Right cardiac atrium (tissue), 5 donors: ENCODE data around the gene PLEKHG1. TPM values are rescaled to one million over a fixed set of nuclear protein-coding genes. Genes with fewer than 3 reads are reported as not detected.

ENCODE experiments used
- ATAC-seq, 2 donors: fragments of 200-7000 bp; cut with Tn5 transposase; one replicate each; pipeline versions ENCODE4 v1.8.0 to v1.9.1; 2020; ENCODE audit warnings: moderate library complexity in 2 of 2, mild to moderate bottlenecking in 1 of 2
- DNase-seq, 3 donors: peaks; one replicate each; pipeline ENCODE4 v3.0.0-alpha.2; 2020
- H3K27ac ChIP-seq: one replicate; pipeline ENCODE4 v1.5.1; 2013; ENCODE audit warnings: mild to moderate bottlenecking, low read length, control low read depth, moderate library complexity
- H3K27me3 ChIP-seq: one replicate; pipeline ENCODE4 v1.6.1; 2013; ENCODE audit not compliant: control insufficient read depth, insufficient read depth
- H3K4me1 ChIP-seq: one replicate; pipeline ENCODE4 v1.6.1; 2013; ENCODE audit warnings: low read length; ENCODE audit not compliant: control insufficient read depth, insufficient read depth
- H3K4me3 ChIP-seq: one replicate; pipeline ENCODE4 v1.5.1; 2013; ENCODE audit warnings: low read length, control low read depth
- H3K9me3 ChIP-seq: one replicate; pipeline ENCODE4 v1.6.1; 2013; ENCODE audit warnings: low read length; ENCODE audit not compliant: control insufficient read depth
- WGBS: extraction: QIAGEN DNeasy Blood & Tissue Kit; methylation state at CpG from one replicate; pipeline ENCODE4 v1.1.7; 2013; 5-methylcytosine and 5-hydroxymethylcytosine counted together
- intact Hi-C, 4 donors: fragments of 100-400 bp; cut with DNase I; formaldehyde crosslinking; loops; one replicate each; pipeline versions ENCODE4 v1.11.0 to v1.14.0; 2022 to 2023
- polyA plus RNA-seq: library from polyadenylated mRNA; stranded (reverse); fragments of 200-250 nt; gene quantifications from one replicate; pipeline ENCODE4 v1.2.3, GENCODE V29; 2013
- total RNA-seq, 4 donors: library from RNA; stranded (reverse); fragmentation: NEBNext Ultra II Directional; extraction: Animal tissue kit (Norgen Biotek cat#: 25700); gene quantifications; one replicate each; pipeline ENCODE4 v1.2.1, GENCODE V29; 2021
- donor health status: healthy with polysubstance abuse.
- donor health status: DM: no; HTN: yes; CAD: no.
- donor health status: DM: no; HTN: no; CAD: no.
- donor health status: DM: no; HTN: yes; CAD: no; lungs with severe emphysema.
- donor health status: DM: yes; HTN: yes; CAD: no.

Gene PLEKHG1
- total and polyA plus RNA-seq, 5 donors: 2.2 to 17.6 (median 7.1) TPM

DNA sequence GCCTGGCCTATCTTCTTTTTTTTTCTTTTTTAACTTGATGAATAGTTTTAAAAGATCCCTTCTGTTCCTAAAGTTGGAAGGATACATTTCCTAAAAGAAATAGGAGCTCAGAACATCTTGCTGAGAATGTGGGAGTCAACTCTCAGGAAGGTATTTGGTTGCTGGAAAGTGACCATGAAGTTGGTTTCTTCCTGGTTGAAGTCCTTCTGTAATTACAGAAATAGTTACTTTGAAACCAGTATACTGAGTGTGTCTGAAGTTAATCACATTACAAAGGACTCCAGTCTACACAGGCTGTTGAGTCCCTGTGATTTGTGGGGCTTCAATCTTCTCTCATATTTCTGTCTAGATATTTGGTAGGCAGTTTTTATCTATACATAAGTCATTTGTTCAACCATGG is 9.8 kb upstream of the PLEKHG1 start:
- Histone ChIP-seq H3K27ac (no peak overlapping the region), H3K27me3 (no peaks in the 10 kb centered on the region), H3K4me3 (no peak overlapping the region), H3K9me3 (no peaks in the 10 kb centered on the region), H3K4me1 (no peaks in the 10 kb centered on the region)
- intact Hi-C loops: no loop called here
- no peak for DNase-seq
- ATAC-seq: no peak

DNA sequence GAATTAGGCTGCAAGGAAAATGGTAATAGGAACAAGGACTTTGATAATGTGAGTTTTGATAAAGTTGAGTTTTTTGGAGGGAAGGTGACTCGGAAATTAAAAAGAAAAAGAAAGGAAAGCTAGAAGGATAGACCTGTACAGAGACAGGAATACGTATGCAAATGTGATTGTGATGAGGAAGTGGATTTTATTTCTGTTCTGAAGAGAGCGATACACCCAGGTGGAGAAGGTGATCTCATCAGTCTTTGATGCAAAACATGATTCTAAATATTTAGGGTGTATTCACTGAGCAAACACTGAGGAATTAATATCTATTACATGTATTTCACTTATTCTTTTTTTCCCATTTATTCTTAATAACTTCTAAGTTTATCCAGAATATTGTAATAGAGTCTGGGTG is 9.2 kb upstream of the PLEKHG1 start:
- H3K4me1 ChIP-seq: no peaks in the 10 kb centered on the region
- DNase-seq (no peak), ATAC-seq (no peak)
- H3K9me3 ChIP-seq: no peaks in the 10 kb centered on the region
- intact Hi-C loops: no loop called here
- 95% methylated on average over 3 of the region's 3 CpGs for WGBS
- no peak overlapping the region for H3K27ac ChIP-seq
- H3K4me3 ChIP-seq: no peak overlapping the region
- H3K27me3 ChIP-seq: no peaks in the 10 kb centered on the region

DNA sequence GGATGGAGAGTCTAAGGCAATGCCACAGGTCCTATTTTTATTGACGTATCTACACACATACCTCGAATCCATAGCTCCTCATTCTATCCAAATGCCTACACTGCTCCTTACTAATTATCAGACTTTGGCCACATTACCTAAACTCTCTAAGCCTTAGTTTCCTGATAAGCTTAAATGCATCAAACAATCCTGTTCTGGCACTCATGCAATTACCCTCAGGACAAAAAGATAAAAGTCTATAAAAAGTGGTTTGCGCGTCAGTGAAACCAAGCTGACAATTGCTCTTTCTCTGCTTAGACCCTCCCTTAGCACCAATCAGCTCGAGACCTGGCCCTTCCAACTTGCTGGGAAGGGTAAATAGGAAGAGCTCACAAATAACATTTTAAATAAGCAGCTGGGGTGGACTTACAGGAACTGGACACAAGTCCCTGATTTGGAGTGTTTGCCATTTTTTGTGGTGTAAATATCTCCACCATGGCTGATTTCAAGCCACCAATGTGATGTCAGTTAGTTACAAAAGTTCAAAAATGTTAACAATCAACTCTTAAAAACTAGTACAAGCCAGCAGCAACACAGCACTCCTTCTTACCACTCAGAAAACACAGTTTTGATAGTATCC is 7.2 kb upstream of the PLEKHG1 start:
- H3K4me1 ChIP-seq: no peaks in the 10 kb centered on the region
- 65% methylated on average over 5 of the region's 5 CpGs for WGBS
- H3K27me3 ChIP-seq: no peaks in the 10 kb centered on the region
- DNase-seq (no peak), ATAC-seq (no peak)
- no peaks in the 10 kb centered on the region for H3K9me3 ChIP-seq
- intact Hi-C loops: no loop called here
- no peak overlapping the region for H3K27ac ChIP-seq
- H3K4me3 ChIP-seq: no peak overlapping the region

DNA sequence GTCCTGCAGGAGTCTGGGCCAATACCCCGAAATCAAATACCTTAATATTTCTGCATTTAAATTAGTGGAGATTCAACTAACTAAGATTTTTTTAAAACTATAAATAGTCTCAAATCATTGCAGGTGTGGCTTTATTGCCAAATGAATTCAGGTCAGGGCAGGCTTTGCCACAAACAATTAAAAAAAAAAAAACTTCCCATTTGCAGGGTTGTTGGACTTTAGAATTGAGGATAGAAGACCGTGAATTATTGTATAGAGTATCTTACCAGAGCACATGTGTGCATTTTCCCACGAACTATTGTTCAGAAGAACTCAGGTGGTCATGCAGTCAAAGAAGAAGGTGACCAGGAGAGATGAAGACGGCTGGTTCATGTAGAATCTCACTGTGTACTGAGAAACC is 6.6 kb upstream of the PLEKHG1 start:
- Histone ChIP-seq H3K27ac (no peak overlapping the region), H3K27me3 (no peaks in the 10 kb centered on the region), H3K4me1 (no peaks in the 10 kb centered on the region), H3K4me3 (no peak overlapping the region), H3K9me3 (no peaks in the 10 kb centered on the region)
- DNase-seq (no peak), ATAC-seq (no peak)
- intact Hi-C loops: no loop called here
- WGBS: 95% methylated on average over 4 of the region's 4 CpGs

DNA sequence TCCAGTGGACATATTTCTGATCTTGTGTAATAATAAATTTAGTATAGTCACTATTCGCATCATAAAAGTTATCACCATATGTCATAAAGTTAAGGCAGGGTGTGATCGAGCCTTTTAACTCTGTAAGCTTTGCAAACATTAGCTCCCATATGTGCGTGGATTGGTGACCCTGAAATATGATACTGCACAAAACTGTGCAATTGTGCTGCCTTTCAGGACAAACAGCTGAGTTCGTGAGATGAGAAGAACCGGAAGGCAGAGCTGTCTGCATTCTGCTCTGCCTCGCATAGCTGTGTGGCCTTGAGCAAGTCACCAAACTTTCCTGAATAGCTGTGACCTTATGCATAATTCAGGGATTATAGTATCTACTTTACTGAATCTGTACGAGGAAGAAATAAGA is 3.2 kb upstream of the PLEKHG1 start:
- H3K4me3 ChIP-seq: no peak overlapping the region
- no peak overlapping the region for H3K27ac ChIP-seq
- WGBS: 92% methylated on average over 7 of the region's 7 CpGs
- ATAC-seq (no peak), DNase-seq (no peak)
- no peaks in the 10 kb centered on the region for H3K9me3 ChIP-seq
- no peaks in the 10 kb centered on the region for H3K27me3 ChIP-seq
- no peaks in the 10 kb centered on the region for H3K4me1 ChIP-seq
- intact Hi-C loops: loop anchor here in 1 of 4 donors (5.0 kb wide), 1 partner anchor 221 kb away; no protein-coding TSS in a partner anchor

DNA sequence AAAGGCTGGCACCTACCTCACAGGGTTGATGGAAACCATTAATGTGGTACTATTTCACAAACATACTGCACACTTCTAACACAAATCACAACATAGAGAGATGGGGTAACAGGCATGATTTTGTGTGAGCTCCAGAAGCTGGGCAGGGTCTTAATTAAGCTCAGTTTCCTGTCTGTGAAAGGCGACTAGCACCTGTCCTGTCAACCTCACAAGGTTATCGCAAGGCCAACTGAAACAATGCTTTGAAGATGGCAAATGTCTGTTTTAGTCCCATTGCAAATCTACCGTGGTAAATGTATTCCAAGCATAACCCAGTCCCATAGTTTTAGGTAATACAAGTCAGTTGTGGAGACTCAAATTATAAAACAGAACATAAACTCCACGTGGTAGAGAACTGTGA is 1.3 kb upstream of the PLEKHG1 start:
- no peaks in the 10 kb centered on the region for H3K4me1 ChIP-seq
- intact Hi-C loops: loop anchor here in 1 of 4 donors (5.0 kb wide), 1 partner anchor 219 kb away; no protein-coding TSS in a partner anchor
- no peaks in the 10 kb centered on the region for H3K9me3 ChIP-seq
- WGBS: 83% methylated on average over 4 of the region's 4 CpGs
- no peak overlapping the region for H3K27ac ChIP-seq
- DNase-seq (no peak), ATAC-seq (no peak)
- H3K27me3 ChIP-seq: no peaks in the 10 kb centered on the region
- no peak overlapping the region for H3K4me3 ChIP-seq

DNA sequence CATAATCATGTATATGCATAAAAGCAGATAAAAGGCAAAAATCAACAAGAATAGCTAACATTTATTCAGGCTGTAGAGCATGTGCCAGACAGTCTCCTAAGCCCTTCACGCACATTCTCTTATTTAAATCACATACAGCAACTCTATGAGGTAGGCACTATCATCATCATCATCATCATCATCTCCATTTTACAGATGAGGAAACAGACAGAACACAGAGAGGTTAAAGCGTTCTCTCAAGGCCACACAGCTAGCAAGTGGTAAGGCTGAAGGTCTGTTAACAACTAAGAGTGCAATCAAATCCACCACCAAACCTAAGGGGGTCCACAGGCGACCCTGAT is 857 bp upstream of the PLEKHG1 start:
- WGBS: 86% methylated on average over 3 of the region's 3 CpGs

DNA sequence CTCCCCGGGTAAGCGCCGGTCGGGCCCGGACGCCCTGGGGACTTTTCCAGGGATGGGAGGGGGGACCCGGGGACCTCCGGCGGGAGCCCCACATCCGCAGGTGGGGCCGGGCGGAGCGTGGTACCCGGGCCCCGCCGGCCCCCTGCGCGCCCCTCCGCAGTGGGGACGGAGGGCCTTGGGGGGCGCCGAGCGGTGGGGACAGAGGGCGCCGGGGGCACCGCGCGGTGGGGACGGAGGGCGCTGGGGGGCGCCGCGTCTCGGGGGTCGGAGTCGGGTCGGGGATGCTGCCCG is 270 bp downstream of the PLEKHG1 start:
- ATAC-seq: peak in 1 of 2 donors; percentile 28
- H3K9me3 ChIP-seq: no peaks in the 10 kb centered on the region
- H3K27ac ChIP-seq: peak overlapping the region; percentile 32
- WGBS: 1% methylated on average over 38 of the region's 38 CpGs
- intact Hi-C loops: loop anchor here in 2 of 4 donors (2.0 to 10.0 kb wide), 2 partner anchors 175 to 181 kb away; no protein-coding TSS in a partner anchor
- H3K4me3 ChIP-seq: peak overlapping the region; percentile 72
- no peak for DNase-seq
- no peaks in the 10 kb centered on the region for H3K4me1 ChIP-seq
- H3K27me3 ChIP-seq: no peaks in the 10 kb centered on the region

More for the DNA sequence above, 857 bp upstream of the PLEKHG1 start:
- no peak overlapping the region for H3K27ac ChIP-seq
- H3K4me3 ChIP-seq: no peak overlapping the region
- H3K9me3 ChIP-seq: no peaks in the 10 kb centered on the region
- ATAC-seq: no peak
- no peaks in the 10 kb centered on the region for H3K27me3 ChIP-seq
- no peak for DNase-seq
- intact Hi-C loops: loop anchor here in 1 of 4 donors (5.0 kb wide), 1 partner anchor 218 kb away; no protein-coding TSS in a partner anchor
- H3K4me1 ChIP-seq: no peaks in the 10 kb centered on the region

DNA sequence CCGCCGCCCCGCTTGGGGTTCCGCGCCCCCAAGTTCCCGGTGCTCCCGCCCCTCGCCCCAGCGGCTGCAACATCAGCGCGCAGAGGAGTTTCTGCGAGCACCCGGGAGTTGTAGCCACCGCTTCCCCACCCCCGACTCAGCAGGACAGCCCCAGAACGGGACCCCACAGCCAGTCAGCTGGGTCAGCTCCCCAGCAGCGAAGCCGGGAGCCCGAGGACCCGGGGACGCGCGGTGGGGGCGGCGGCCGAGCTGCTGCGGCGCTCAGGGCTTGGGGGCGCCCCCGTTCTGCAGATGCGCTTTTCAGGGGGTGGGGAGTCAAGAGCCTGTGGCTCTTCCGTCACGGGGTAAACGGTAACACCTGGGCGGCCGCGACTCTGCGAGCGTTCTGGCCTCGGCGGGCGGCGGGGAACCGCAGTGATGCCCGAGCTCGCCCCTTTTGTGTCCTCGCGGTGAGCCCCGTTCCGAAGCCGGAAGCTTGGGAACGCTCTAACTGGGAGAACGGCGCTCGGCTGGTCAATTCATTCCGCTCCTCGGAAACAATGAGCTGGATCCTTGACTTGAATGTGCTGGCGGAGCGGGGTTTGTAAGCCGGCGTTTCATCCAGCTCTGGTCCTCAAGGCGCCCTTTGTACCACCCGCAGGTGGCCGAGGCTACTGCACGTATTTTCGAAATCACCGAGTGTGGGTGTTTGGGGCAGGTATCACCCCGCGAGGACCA is 774 bp downstream of the PLEKHG1 start:
- ATAC-seq (peak; percentile 69 to 86), DNase-seq (peak; percentile 75 to 83 (median 77))
- Histone ChIP-seq H3K4me3 (peak overlapping the region; percentile 72), H3K27me3 (no peaks in the 10 kb centered on the region), H3K9me3 (no peaks in the 10 kb centered on the region), H3K4me1 (no peaks in the 10 kb centered on the region), H3K27ac (peak overlapping the region; percentile 32)
- intact Hi-C loops: loop anchor here in 2 of 4 donors (2.0 to 10.0 kb wide), 2 partner anchors 176 to 182 kb away; no protein-coding TSS in a partner anchor
- under 1% methylated on average over 69 of the region's 69 CpGs for WGBS

DNA sequence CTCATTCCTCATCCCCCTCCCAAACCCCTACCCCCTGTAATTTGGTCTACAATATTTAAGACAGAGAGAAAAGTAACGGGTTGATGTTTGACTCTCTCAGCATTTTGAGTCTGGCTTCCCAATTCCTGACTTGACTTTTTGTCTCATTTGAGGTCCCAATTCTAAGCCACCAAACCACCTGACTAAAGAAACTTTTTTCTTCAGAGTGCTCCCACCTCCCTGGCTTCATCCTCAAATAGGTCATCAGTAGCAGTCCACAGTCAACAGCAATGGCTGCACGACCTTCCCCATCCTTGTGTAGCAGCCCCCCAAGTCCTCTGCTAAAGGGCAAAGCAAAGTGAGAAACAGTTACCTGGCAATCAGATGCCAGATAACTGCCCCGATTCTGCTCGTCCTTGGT is 1.8 kb downstream of the PLEKHG1 start:
- H3K4me1 ChIP-seq: peaks cover 5% of the 10 kb centered on the region
- WGBS: 71% methylated on average over 4 of the region's 4 CpGs
- H3K27ac ChIP-seq: no peak overlapping the region
- intact Hi-C loops: loop anchor here in 2 of 4 donors (2.0 to 10.0 kb wide), 2 partner anchors 177 to 183 kb away; no protein-coding TSS in a partner anchor
- ATAC-seq (no peak), DNase-seq (no peak)
- peak overlapping the region; percentile 72 for H3K4me3 ChIP-seq
- H3K27me3 ChIP-seq: no peaks in the 10 kb centered on the region
- no peaks in the 10 kb centered on the region for H3K9me3 ChIP-seq

DNA sequence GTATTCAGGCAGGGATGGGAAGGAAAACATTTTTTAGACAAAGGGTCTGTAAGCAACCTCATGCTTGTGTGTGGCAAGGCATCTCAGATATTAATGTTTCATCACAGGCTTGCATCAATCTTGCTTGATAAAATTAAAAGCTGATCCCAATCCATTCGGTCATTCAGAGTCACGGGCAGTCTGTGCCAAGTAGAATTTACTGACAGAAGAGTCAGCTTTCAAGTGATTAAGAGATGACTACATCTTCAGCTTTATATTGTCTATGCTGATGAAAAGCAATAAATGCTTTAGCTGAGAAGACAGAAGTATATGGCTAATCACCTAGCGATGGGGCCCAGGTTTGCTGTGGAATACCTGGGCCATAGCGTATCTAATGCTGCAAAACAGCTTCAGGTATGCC is 3.5 kb downstream of the PLEKHG1 start:
- H3K9me3 ChIP-seq: no peaks in the 10 kb centered on the region
- peaks cover 12% of the 10 kb centered on the region for H3K4me1 ChIP-seq
- ATAC-seq (no peak), DNase-seq (no peak)
- H3K27ac ChIP-seq: no peak overlapping the region
- no peaks in the 10 kb centered on the region for H3K27me3 ChIP-seq
- intact Hi-C loops: loop anchor here in 1 of 4 donors (10.0 kb wide), 1 partner anchor 178 kb away; no protein-coding TSS in a partner anchor
- no peak overlapping the region for H3K4me3 ChIP-seq
- 86% methylated on average over 4 of the region's 4 CpGs for WGBS
